PC-3 (cell line): ENCODE results near the gene PDHX.

ENCODE experiments used
- CTCF ChIP-seq: fragments of 300-600 bp; sonication (generic); conservative IDR thresholded peaks from 2 replicates; pipeline ENCODE4 v1.5.1; 2017; ENCODE audit warnings: antibody characterized with exemption, low read depth, mild to moderate bottlenecking, low read length
- EZH2 ChIP-seq: fragments of 300-600 bp; sonication (generic); IDR thresholded peaks from one replicate; pipeline ENCODE4 v1.6.1; 2017; ENCODE audit warnings: antibody characterized with exemption, mild to moderate bottlenecking, low read length; ENCODE audit not compliant: unreplicated experiment

DNA sequence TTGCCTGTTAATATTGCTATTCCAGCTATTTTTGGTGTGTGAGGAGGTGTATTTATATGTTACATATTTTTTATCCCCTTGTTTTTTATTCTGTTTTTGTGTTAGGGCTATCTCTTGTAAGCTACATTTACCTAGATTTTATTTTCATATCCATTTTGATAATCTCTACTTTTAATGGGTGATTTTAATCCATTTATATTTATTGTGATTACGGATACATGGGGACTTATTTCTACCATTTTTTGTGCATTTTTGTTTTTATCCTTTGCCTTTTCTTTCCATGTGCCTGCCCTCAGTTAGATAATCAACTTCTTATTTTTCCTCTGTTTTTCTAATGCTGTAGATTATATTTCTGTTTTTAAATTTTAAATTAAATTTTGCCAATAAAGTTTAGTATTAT is 28.3 kb downstream of the PDHX start:
- TF ChIP-seq CTCF (no peak), EZH2 (no peak)
